ENCODE data around the gene EXOC4. TPM values are rescaled to one million over a fixed set of nuclear protein-coding genes. Genes with fewer than 3 reads are reported as not detected.

EXOC4 gene
- total and polyA plus RNA-seq, 2 of the 8 experiments (the other 6 are each of a cell fraction or from before 2014, with no cell fraction given), result 27.0 to 67.3 TPM

- Histone ChIP-seq H3K27me3 (replicated peaks in 1 of 4; ENCODE audit: control insufficient read depth in 3 of 4, extremely low read depth in 1 of 4, insufficient read depth in 3 of 4, low read length in 3 of 4) (no peaks in the 10 kb centered on the region), H3K79me1 (ENCODE audit: low read depth, low read length) (peaks cover 3% of the 10 kb centered on the region; the same call in 1 of the 2 replicates), H4K20me1 (replicated peaks in 1 of 2; ENCODE audit: control insufficient read depth in 1 of 2, insufficient read depth in 2 of 2, low read length in 2 of 2) (no peaks in the 10 kb centered on the region), H3K4me3 (ENCODE audit: extremely low read depth in 1 of 4, insufficient read depth in 2 of 4, low read depth in 3 of 4, low read length in 4 of 4) (no peak overlapping the region), H3K79me2 (ENCODE audit: control insufficient read depth in 1 of 2, insufficient read depth in 2 of 2, low read length in 2 of 2) (peaks cover 0 to 20% of the 10 kb centered on the region in 2 experiments; a peak in 2 of 4 replicates), H2AK5ac (ENCODE audit: low read depth, low read length) (no peak overlapping the region), H3K36me3 (ENCODE audit: control insufficient read depth in 2 of 4, insufficient read depth in 4 of 4, low read length in 3 of 4) (peaks cover 3 to 27% (median 12%) of the 10 kb centered on the region in 4 experiments; a peak in 6 of 8 replicates), H3K23me2 (ENCODE audit: low read depth, low read length) (no peaks in the 10 kb centered on the region), H3K4ac (replicated peaks; ENCODE audit: insufficient read length, low read depth, low read length) (no peak overlapping the region), H2BK12ac (ENCODE audit: low read depth, low read length) (no peak overlapping the region), H3K56ac (replicated peaks; ENCODE audit: insufficient read length, low read depth, low read length) (no peak overlapping the region), H3K14ac (ENCODE audit: insufficient read length) (no peak overlapping the region), H2BK5ac (ENCODE audit: low read depth, low read length) (no peak overlapping the region), H3K4me2 (ENCODE audit: insufficient read depth in 1 of 2, low read depth in 2 of 2, low read length in 2 of 2) (no peak overlapping the region), H3K4me1 (replicated peaks in 1 of 4; ENCODE audit: control insufficient read depth in 3 of 4, insufficient read depth in 4 of 4, low read length in 3 of 4) (no peaks in the 10 kb centered on the region), H4K8ac (ENCODE audit: extremely low read depth, insufficient read depth, low read length) (no peak overlapping the region), H3K18ac (ENCODE audit: extremely low read depth, low read length) (no peak overlapping the region), H3K23ac (ENCODE audit: insufficient read length) (no peak overlapping the region), H4K5ac (ENCODE audit: insufficient read length, low read depth, low read length) (no peak overlapping the region), H3K9ac (replicated peaks in 1 of 4; ENCODE audit: extremely low read depth in 1 of 4, low read depth in 3 of 4, low read length in 3 of 4) (no peak overlapping the region), H3K9me3 (ENCODE audit: insufficient read depth in 2 of 2, low read depth in 1 of 2, low read length in 1 of 2) (no peaks in the 10 kb centered on the region), H4K91ac (replicated peaks; ENCODE audit: insufficient read length, low read length) (no peak overlapping the region), H2BK20ac (ENCODE audit: low read length) (no peak overlapping the region), H2AFZ (ENCODE audit: low read length) (no peak overlapping the region), H2BK15ac (ENCODE audit: low read length) (no peak overlapping the region), H2BK120ac (replicated peaks; ENCODE audit: low read depth, low read length) (no peak overlapping the region), H3K27ac (ENCODE audit: low read depth, low read length) (no peak overlapping the region)
- no peak for TF ChIP-seq JUN (IDR thresholded peaks at IDR 0.05; ENCODE audit: low read depth, low read length)
- TF ChIP-seq RAD21 (IDR thresholded peaks at IDR 0.05 in 1 of 2, conservative IDR thresholded peaks at IDR 0.05 in 1 of 2; ENCODE audit: low read depth in 2 of 2, low read length in 2 of 2), result peak; percentile 63 to 64
- peak in 2 of 3 experiments; percentile 35 to 50; a peak in 2 of 4 replicates for TF ChIP-seq CTCF (IDR thresholded peaks at IDR 0.05; ENCODE audit: control extremely low read depth in 1 of 3, insufficient read depth in 1 of 3, low read depth in 1 of 3, low read length in 3 of 3)
- ChIA-PET POLR2A (ENCODE audit: partially characterized antibody) (interaction anchor here (1.7 kb wide), 1 partner anchor 22 kb away, joined by 5 read pairs; the partner anchor contains the start of gene EXOC4), CTCF (ENCODE audit: partially characterized antibody) (interaction anchor here (0.9 to 3.0 kb wide), 8 partner anchors 9 to 159 kb away, joined by 4 to 14 read pairs (median 6); no protein-coding TSS in a partner anchor)
- DNase-seq (ENCODE audit: low read depth in 1 of 2, low spot score in 2 of 2) (no peak), FAIRE-seq (peak; percentile 57)
- 88% methylated on average over 8 of the region's 8 CpGs; no CpG with 5 or more reads in 1 of the 2 experiments for WGBS, 2 experiments (ENCODE audit: extremely low coverage in 1 of 2, insufficient coverage in 1 of 2, insufficient read length in 1 of 2, insufficient replicate concordance in 2 of 2, low coverage in 1 of 2, low lambda C conversion rate in 2 of 2, missing lambda C conversion rate in 1 of 2)
These were observed 22.1 kb downstream of the EXOC4 start for GRCh38 chr7:133275008-133275407.
